GM21367 (cell line): ENCODE data around the gene ANTXR1.
"Not testable (repeated sequence)": the region's sequence is repeated elsewhere in the genome, so short reads cannot be mapped to it uniquely, and the experiment has no call there.

ENCODE experiments used
- ATAC-seq: cut with Tn5 transposase; IDR thresholded peaks from one replicate; pipeline ENCODE4 v1.9.1; 2021; ENCODE audit not compliant: unreplicated experiment

Gene ANTXR1

GRCh38 chr2:69223759-69224511 lies 211.0 kb downstream of the ANTXR1 start:
- no peak for ATAC-seq

- ATAC-seq = no peak
These were observed 211.5 kb downstream of the ANTXR1 start for GRCh38 chr2:69224512-69224837.

- ATAC-seq = no peak
These were observed 213.0 kb downstream of the ANTXR1 start for GRCh38 chr2:69225933-69226332.

- ATAC-seq = no peak
These were observed 213.9 kb downstream of the ANTXR1 start for GRCh38 chr2:69226903-69227302.

- ATAC-seq = no peak
These were observed 214.7 kb downstream of the ANTXR1 start for GRCh38 chr2:69227716-69228115.

- ATAC-seq = not testable (repeated sequence)
These were observed 218.0 kb downstream of the ANTXR1 start for GRCh38 chr2:69230946-69231345.

GRCh38 chr2:69231612-69232277 lies 218.8 kb downstream of the ANTXR1 start:
- no peak for ATAC-seq

- ATAC-seq = not testable (repeated sequence)
These were observed 222.9 kb downstream of the ANTXR1 start for GRCh38 chr2:69235835-69236234.

GRCh38 chr2:69237070-69237670 lies 224.2 kb downstream of the ANTXR1 start:
- ATAC-seq = no peak

- ATAC-seq = no peak
These were observed 225.6 kb downstream of the ANTXR1 start for GRCh38 chr2:69238449-69239031.

- ATAC-seq = no peak
These were observed 228.1 kb downstream of the ANTXR1 start for GRCh38 chr2:69241093-69241492.

GRCh38 chr2:69241664-69242514 lies 228.9 kb downstream of the ANTXR1 start:
- ATAC-seq = no peak

- no peak for ATAC-seq
These were observed 229.7 kb downstream of the ANTXR1 start for GRCh38 chr2:69242651-69243051.

- no peak for ATAC-seq
These were observed 230.7 kb downstream of the ANTXR1 start for GRCh38 chr2:69243652-69244051.

- ATAC-seq = no peak
These were observed 231.9 kb downstream of the ANTXR1 start for GRCh38 chr2:69244882-69245281.

- ATAC-seq = no peak
These were observed 234.6 kb downstream of the ANTXR1 start for GRCh38 chr2:69247583-69247982.

- ATAC-seq = no peak
These were observed 235.3 kb downstream of the ANTXR1 start for GRCh38 chr2:69248232-69248631.

GRCh38 chr2:69250981-69251380 lies 238.0 kb downstream of the ANTXR1 start:
- ATAC-seq = no peak

GRCh38 chr2:69251943-69252342 lies 239.0 kb downstream of the ANTXR1 start:
- ATAC-seq = no peak

GRCh38 chr2:69253112-69253511 lies 240.1 kb downstream of the ANTXR1 start:
- ATAC-seq = no peak
